T-helper 1 cell (primary cell): ENCODE measurements around the gene TPK1.

ENCODE experiments used
- DNase-seq, 5 donors: peaks; one replicate each; pipeline ENCODE4 v3.0.0-alpha.2; 2012 to 2020
- total RNA-seq, 4 donors: gene quantifications; one replicate each; lab custom pipeline; 2026; lab: John Stamatoyannopoulos, UW

The TPK1 gene
- 24.1 to 34.4 (median 28.2) reads per million in 4 donors for total RNA-seq

GRCh38 chr7:144835652-144836544, at the start of gene TPK1:
Gene TPK1 (minus strand): TSS chr7:144836053. CDS start chr7:144835602, 451 bp downstream.
- DNase-seq = peak; percentile 76 to 98 (median 81)

- no peak for DNase-seq
Measured at GRCh38 chr7:144885478-144885877, 49.6 kb upstream of the TPK1 start.

DNA sequence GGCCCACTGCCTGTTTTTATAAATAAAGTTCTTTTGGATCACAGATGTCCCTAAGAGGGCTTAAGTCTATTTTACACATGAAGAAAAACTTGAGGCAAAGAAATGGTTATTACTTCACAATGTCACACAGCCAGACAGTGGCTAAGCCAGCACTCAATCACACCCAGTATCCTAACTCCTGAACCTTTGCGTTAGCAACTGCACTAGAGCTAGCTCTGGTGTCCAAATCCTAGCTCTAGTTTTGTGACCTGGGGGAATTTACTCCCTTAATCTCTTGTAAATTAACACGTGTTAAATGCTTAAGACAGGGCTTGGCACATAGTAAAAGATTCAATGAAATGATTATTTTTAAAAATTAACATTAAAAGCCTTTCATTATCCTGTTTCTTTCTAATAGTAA, 49.0 kb upstream of the TPK1 start:
- DNase-seq = no peak

- no peak for DNase-seq
Measured at GRCh38 chr7:144873316-144873845, 37.5 kb upstream of the TPK1 start.

- no peak for DNase-seq
Measured at GRCh38 chr7:144869082-144869481, 33.2 kb upstream of the TPK1 start.

GRCh38 chr7:144866189-144866588, 30.3 kb upstream of the TPK1 start:
- DNase-seq = no peak

GRCh38 chr7:144863320-144863647, 27.4 kb upstream of the TPK1 start:
- no peak for DNase-seq

DNA sequence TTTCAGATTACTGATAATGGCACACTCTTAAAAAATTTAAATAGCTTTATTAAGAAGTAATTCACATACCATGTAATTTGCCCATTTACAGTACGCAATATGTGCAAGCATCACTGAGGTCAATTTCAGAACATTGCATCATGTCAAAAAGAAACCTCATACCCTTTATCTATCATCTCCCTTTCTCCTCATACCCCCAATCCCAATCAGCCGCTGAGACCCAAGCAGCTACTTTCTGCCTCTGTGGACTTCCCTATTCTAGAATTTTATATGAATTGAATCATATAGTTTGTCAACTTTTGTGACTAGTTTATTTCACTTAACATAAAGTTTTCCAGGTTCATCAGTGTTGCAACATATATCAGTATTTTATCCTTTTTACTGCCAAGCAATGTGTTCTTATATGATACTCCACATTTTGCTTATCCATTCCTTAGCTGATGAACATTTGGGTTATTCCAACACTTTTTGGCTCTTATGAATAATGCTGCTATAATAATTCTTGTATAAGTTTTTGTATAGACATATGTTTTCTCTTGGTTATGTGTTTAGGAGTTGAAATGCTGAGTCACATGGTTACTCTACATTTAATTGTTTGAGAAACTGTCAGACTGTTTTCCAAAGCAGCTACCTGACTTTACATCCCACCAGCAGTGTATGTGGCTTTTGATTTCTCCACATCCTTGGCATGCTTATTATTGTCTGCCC, 26.9 kb upstream of the TPK1 start:
- DNase-seq = no peak

DNA sequence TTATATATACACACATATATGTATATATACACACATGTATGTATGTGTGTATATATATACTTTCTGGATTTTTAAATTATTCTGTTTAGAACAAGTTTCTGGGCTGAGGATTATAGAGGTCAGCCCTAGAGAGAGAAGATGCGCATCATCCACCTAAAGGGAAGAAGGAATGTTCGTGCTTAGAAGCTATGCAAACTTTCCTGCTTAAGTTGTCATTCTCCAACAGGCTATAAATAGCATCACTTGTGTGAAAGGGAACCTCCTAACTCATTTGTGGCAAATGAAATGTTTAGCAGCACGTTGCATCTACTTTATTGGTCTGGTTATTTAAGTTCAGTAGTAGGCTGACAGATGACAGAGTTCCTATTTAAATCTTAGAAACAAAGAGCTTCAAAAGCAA, 23.9 kb upstream of the TPK1 start:
- no peak for DNase-seq

DNA sequence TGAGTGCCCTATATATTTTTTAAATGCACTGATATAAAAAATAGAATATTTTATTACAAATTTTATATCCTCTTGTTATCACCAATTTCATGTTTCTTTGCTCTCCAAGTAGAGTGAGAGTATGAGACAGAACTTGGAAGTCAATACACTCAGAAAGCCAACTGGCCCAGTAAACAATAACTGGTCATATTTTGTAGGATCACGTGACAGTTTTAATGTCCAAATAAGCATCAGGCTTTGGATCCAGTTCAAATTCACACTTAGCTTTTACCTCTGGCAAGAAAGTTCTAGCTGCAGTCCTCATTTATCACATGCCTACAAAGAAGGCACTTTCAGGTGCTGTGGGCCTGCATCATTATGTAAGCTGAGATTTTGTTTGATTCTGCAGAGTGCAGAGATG, 21.6 kb upstream of the TPK1 start:
- DNase-seq = no peak

DNA sequence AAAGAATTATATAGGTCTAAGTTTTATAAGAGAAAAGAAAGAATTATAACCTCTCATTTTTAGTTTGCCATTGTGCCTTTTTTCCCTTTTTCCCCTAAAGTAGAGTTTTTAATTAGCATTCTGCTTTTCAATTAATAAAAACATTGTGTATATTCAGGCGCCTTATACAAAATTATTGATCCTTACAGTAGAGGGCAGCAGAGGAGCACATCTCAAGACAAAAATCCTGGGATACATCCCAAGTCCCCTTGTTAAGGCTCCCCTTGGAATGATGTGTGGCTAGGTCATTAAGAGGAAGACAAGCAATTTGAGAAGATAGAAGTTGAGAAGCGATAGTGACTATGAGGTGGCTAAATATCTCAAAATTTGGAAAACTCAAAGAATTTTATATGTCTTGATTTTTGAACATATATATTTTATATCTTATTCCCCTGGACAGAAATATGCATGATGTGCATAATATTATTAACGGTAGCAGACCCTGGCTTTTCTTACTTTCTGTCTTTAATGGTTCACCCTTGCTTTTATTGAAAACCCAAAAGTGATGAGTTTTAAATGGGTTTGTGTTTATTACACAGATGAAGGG, 19.1 kb upstream of the TPK1 start:
- no peak for DNase-seq

- DNase-seq = no peak
Measured at GRCh38 chr7:144853542-144853941, 17.7 kb upstream of the TPK1 start.

GRCh38 chr7:144848078-144848477, 12.2 kb upstream of the TPK1 start:
- DNase-seq = no peak

- peak in 1 of 5 donors; percentile 77 for DNase-seq
Measured at GRCh38 chr7:144842377-144842851, 6.6 kb upstream of the TPK1 start.

- no peak for DNase-seq
Measured at GRCh38 chr7:144836545-144836842, 641 bp upstream of the TPK1 start.

- DNase-seq = peak; percentile 8 to 63 (median 21)
Measured at GRCh38 chr7:144835155-144835611, 670 bp downstream of the TPK1 start.

DNA sequence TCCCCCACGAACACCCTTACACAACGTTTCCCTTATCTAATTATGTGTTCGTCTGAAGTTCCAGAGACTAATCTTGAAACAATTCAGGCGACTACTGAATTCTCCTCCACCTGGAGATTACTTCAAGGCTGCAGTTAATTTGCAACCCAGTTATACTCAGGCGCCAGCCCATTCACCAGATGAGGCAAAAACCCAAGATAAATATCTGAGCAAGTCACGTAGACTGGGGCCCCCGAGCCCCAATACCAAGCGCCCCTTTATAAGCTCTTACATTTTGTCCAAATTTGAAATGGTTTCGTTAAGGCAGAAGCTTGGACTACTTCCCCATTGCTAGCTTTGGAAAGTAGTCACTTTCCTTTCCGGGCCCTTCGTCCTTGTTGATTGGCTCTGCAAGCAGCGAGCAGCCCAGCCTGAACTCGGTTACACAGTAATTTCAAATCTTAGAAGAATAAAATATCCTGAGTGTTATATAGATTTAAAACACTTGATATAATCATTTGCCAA, 1.2 kb downstream of the TPK1 start:
- peak in 3 of 5 donors; percentile 18 to 71 (median 38) for DNase-seq

DNA sequence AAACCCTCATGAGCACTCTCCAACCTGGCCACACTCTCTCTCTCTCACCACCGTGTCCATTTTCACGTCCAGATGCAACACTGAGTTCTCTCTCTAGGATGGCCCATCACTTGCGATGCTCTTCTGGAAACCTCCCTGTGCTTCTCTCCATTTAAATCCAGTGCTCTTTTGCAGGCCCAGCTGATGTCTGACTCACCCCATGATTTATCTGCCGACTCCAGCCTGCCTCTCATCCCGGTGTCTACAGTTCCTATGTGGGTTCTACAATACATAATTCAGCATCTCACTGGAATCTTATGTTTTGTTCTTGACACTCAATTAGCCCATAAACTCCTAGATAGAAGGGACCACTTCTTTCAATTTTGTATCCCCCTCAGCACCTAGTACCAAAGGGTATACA, 5.0 kb downstream of the TPK1 start:
- no peak for DNase-seq

- no peak for DNase-seq
Measured at GRCh38 chr7:144830024-144830785, 5.6 kb downstream of the TPK1 start.

- DNase-seq = no peak
Measured at GRCh38 chr7:144827621-144828020, 8.2 kb downstream of the TPK1 start.

DNA sequence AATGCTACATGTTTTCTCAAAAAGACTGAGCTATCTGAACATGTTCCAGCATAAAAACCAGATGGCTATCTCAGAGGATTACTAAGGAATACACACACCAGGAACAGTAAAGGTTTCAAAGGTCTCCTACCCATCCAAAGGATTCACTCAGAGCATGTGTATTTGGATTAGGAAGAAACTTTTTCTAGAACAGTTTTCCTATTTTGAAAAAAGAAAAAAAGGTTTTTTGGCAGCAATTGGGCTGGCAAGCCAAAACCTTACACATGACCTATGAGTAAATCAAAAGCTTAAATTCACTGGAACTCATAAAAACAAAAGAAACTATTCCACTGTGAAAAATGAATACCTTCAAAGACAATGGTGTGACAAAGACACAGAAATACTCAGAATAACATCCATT, 9.6 kb downstream of the TPK1 start:
- DNase-seq = no peak

GRCh38 chr7:144824360-144824759, 11.5 kb downstream of the TPK1 start:
- DNase-seq = no peak
